ENCODE results near the gene PPP4R2. TPM values are rescaled to one million over a fixed set of nuclear protein-coding genes. Genes with fewer than 3 reads are reported as not detected.

The PPP4R2 gene
- total RNA-seq, 1 donor from 2014 or later, result 33.0 TPM

- no peak for TF ChIP-seq CTCF (conservative IDR thresholded peaks at IDR 0.05; ENCODE audit: low read depth, low read length)
- no peak for DNase-seq (ENCODE audit: low read depth)
- no peak overlapping the region for H3K4me3 ChIP-seq (ENCODE audit: low read depth, low read length)
Measured at GRCh38 chr3:73115806-73116205, 119.2 kb downstream of the PPP4R2 start.

Other genes with a start within 250 kb of the PPP4R2 start
- 15.2 and 17.3 TPM in 2 replicates for gene SHQ1, start 148.4 kb upstream of the PPP4R2 start, total RNA-seq
- gene GXYLT2, start 108.8 kb upstream of the PPP4R2 start, total RNA-seq, result 1.6 and 2.8 TPM in 2 replicates
- 1.1 and 1.7 TPM in 2 replicates for gene EBLN2, start 64.8 kb downstream of the PPP4R2 start, total RNA-seq